CD14-positive monocyte (primary cell): ENCODE data around the gene SPINT1. TPM values are rescaled to one million over a fixed set of nuclear protein-coding genes. Genes with fewer than 3 reads are reported as not detected.

Experiments used
- DNase-seq, 3 donors: peaks; one replicate each; pipeline ENCODE4 v3.0.0-alpha.2; 2011 to 2022
- H2AFZ ChIP-seq: 2 replicates; pipeline ENCODE4 v1.6.0; 2012; ENCODE audit warnings: mild to moderate bottlenecking, low read depth, low read length, inconsistent platforms; ENCODE audit not compliant: insufficient read depth, poor library complexity, severe bottlenecking
- H3K27ac ChIP-seq, 2 donors: 1 replicate in 1 of 2; 2 replicates in 1 of 2; pipeline ENCODE4 v1.5.1; 2012 to 2013; ENCODE audit warnings: low read length in 2 of 2, control low read depth in 1 of 2, inconsistent platforms in 1 of 2, low read depth in 1 of 2, mild to moderate bottlenecking in 1 of 2
- H3K27me3 ChIP-seq, 2 donors: one replicate each; pipeline versions ENCODE4 v1.6.0 to v1.6.1; 2011 to 2013; ENCODE audit warnings: low read length in 2 of 2; ENCODE audit not compliant: control insufficient read depth in 2 of 2, insufficient read depth in 2 of 2
- H3K36me3 ChIP-seq, 2 donors: replicated peaks in 1 of 2; 1 replicate in 1 of 2; 2 replicates in 1 of 2; pipeline versions ENCODE4 v1.5.1 to v1.6.1; 2012 to 2013; ENCODE audit warnings: low read length in 2 of 2, control low read depth in 1 of 2, inconsistent platforms in 1 of 2, mild to moderate bottlenecking in 1 of 2; ENCODE audit not compliant: insufficient read depth in 2 of 2, control insufficient read depth in 1 of 2
- H3K4me1 ChIP-seq, 2 donors: 1 replicate in 1 of 2; 2 replicates in 1 of 2; pipeline versions ENCODE4 v1.5.1 to v1.6.1; 2012 to 2013; ENCODE audit warnings: low read length in 2 of 2, control low read depth in 1 of 2, inconsistent platforms in 1 of 2, mild to moderate bottlenecking in 1 of 2, moderate library complexity in 1 of 2; ENCODE audit not compliant: insufficient read depth in 2 of 2, control insufficient read depth in 1 of 2
- H3K4me2 ChIP-seq: replicated peaks from 2 replicates; pipeline ENCODE3; 2012; ENCODE audit warnings: low read length, moderate library complexity, mild to moderate bottlenecking; ENCODE audit not compliant: poor library complexity, severe bottlenecking; ENCODE audit errors: extremely low read depth
- H3K4me3 ChIP-seq, 3 experiments: fragments of 200-600 bp in 1 of 3; sonication (generic) in 1 of 3; replicated peaks in 1 of 3; 1 replicate in 2 of 3; 2 replicates in 1 of 3; pipeline ENCODE4 v1.5.1; 2011 to 2013; ENCODE audit warnings: low read length in 3 of 3, mild to moderate bottlenecking in 3 of 3, control low read depth in 2 of 3, low read depth in 2 of 3, inconsistent platforms in 1 of 3, moderate library complexity in 1 of 3
- H3K79me2 ChIP-seq: 2 replicates; pipeline ENCODE4 v1.6.0; 2012; ENCODE audit warnings: mild to moderate bottlenecking, control low read depth, inconsistent platforms, low read length, moderate library complexity; ENCODE audit not compliant: insufficient read depth
- H3K9ac ChIP-seq: 2 replicates; pipeline ENCODE4 v1.6.0; 2017; ENCODE audit warnings: low read length, mild to moderate bottlenecking; ENCODE audit not compliant: insufficient read depth, poor library complexity, severe bottlenecking
- H3K9me3 ChIP-seq, 2 donors: replicated peaks in 1 of 2; 1 replicate in 1 of 2; 2 replicates in 1 of 2; pipeline versions ENCODE4 v1.5.1 to v1.6.1; 2012 to 2013; ENCODE audit warnings: low read length in 2 of 2, control low read depth in 1 of 2; ENCODE audit not compliant: control insufficient read depth in 1 of 2, insufficient read depth in 1 of 2
- H4K20me1 ChIP-seq: 2 replicates; pipeline ENCODE4 v1.6.0; 2012; ENCODE audit warnings: mild to moderate bottlenecking, low read length, control low read depth, moderate library complexity; ENCODE audit not compliant: insufficient read depth
- H3K27ac Mint-ChIP-seq, 7 donors: one replicate each; pipeline ENCODE4 v1.8.0; 2020; ENCODE audit warnings: mild to moderate bottlenecking in 7 of 7, mixed read lengths in 7 of 7, moderate library complexity in 6 of 7, inconsistent platforms in 2 of 7
- H3K27me3 Mint-ChIP-seq, 3 donors: one replicate each; pipeline ENCODE4 v1.8.0; 2021 to 2022; ENCODE audit warnings: low read depth in 3 of 3, mild to moderate bottlenecking in 3 of 3, mixed read lengths in 3 of 3, moderate library complexity in 3 of 3, inconsistent platforms in 1 of 3
- H3K36me3 Mint-ChIP-seq, 2 donors: one replicate each; pipeline ENCODE4 v1.8.0; 2020; ENCODE audit warnings: mixed read lengths in 2 of 2, inconsistent platforms in 1 of 2, mild to moderate bottlenecking in 1 of 2
- H3K4me1 Mint-ChIP-seq: one replicate; pipeline ENCODE4 v1.8.0; 2020; ENCODE audit warnings: mild to moderate bottlenecking, mixed read lengths
- H3K4me3 Mint-ChIP-seq, 2 donors: one replicate each; pipeline ENCODE4 v1.8.0; 2020; ENCODE audit warnings: mild to moderate bottlenecking in 2 of 2, mixed read lengths in 2 of 2, moderate library complexity in 1 of 2
- H3K9me3 Mint-ChIP-seq, 7 donors: one replicate each; pipeline ENCODE4 v1.8.0; 2020 to 2022; ENCODE audit warnings: mixed read lengths in 7 of 7, mild to moderate bottlenecking in 6 of 7, moderate library complexity in 6 of 7, inconsistent platforms in 2 of 7
- CTCF ChIP-seq: fragments of 200-600 bp; IDR thresholded peaks from one replicate; pipeline ENCODE4 v1.8.0; 2022; ENCODE audit warnings: antibody characterized with exemption, mild to moderate bottlenecking
- WGBS: methylation state at CpG from one replicate; pipeline ENCODE4 v1.1.5; 2013; ENCODE audit warnings: missing lambda C conversion rate; ENCODE audit not compliant: insufficient coverage; 5-methylcytosine and 5-hydroxymethylcytosine counted together
- intact Hi-C, 2 donors: fragments of 100-400 bp; cut with micrococcal nuclease; formaldehyde crosslinking; loops; one replicate each; pipeline versions ENCODE4 v1.15.0 to v1.15.1; 2023
- polyA plus RNA-seq, 3 donors: library from polyadenylated mRNA; depleted of rRNA in 1 of 3; unstranded in 2 of 3; stranded (reverse) in 1 of 3; fragments of 300-500 nt in 2 of 3; fragments of >200 nt in 1 of 3; fragmentation: Illumina TruSeq in 2 of 3; gene quantifications; 1 replicate in 2 of 3; 2 replicates in 1 of 3; pipeline ENCODE4 v1.2.3, GENCODE V29; 2012 to 2021

The SPINT1 gene
- polyA plus RNA-seq, 3 donors: 17.1 to 46.5 (median 21.5) TPM

- peaks cover 4 to 8% (median 4%) of the 10 kb centered on the region in 3 donors for H3K27me3 Mint-ChIP-seq
- Histone ChIP-seq H3K36me3 (peaks cover 38 to 53% of the 10 kb centered on the region in 2 donors), H3K9ac (peak overlapping the region; percentile 13), H4K20me1 (peaks cover 12% of the 10 kb centered on the region), H3K27ac (peak overlapping the region; percentile 15 to 72), H3K4me1 (peaks cover 33 to 45% of the 10 kb centered on the region in 2 donors), H3K9me3 (no peaks in the 10 kb centered on the region), H2AFZ (peak overlapping the region; percentile 71), H3K4me2 (no peak overlapping the region), H3K27me3 (no peaks in the 10 kb centered on the region), H3K4me3 (no peak overlapping the region), H3K79me2 (no peaks in the 10 kb centered on the region)
- intact Hi-C loops: loop anchor here in 1 of 2 donors (2.0 kb wide), 1 partner anchor 166 kb away; no protein-coding TSS in a partner anchor
- peak overlapping the region in 3 of 7 donors; percentile 28 to 73 (median 65) for H3K27ac Mint-ChIP-seq
- peaks cover 37% of the 10 kb centered on the region for H3K4me1 Mint-ChIP-seq
- H3K9me3 Mint-ChIP-seq: peaks cover 0 to 3% (median 0%) of the 10 kb centered on the region in 7 donors
- H3K36me3 Mint-ChIP-seq: peaks cover 35 to 63% of the 10 kb centered on the region in 2 donors
- H3K4me3 Mint-ChIP-seq: no peak overlapping the region
- WGBS: 97% methylated on average over 6 of the region's 8 CpGs
- no peak for DNase-seq
- TF ChIP-seq CTCF: no peak
These were observed 12.9 kb downstream of the SPINT1 start for GRCh38 chr15:40856746-40857145.

GRCh38 chr15:40857601-40858341, 13.9 kb downstream of the SPINT1 start:
- Histone ChIP-seq H3K27me3 (no peaks in the 10 kb centered on the region), H3K27ac (peak overlapping the region in 1 of 2 donors; percentile 72), H3K4me3 (peak overlapping the region in 1 of 3 experiments; percentile 19), H4K20me1 (peaks cover 6% of the 10 kb centered on the region), H2AFZ (peak overlapping the region; percentile 71), H3K79me2 (no peaks in the 10 kb centered on the region), H3K9me3 (no peaks in the 10 kb centered on the region), H3K4me1 (peaks cover 35 to 49% of the 10 kb centered on the region in 2 donors), H3K9ac (peak overlapping the region; percentile 13), H3K36me3 (peaks cover 35 to 43% of the 10 kb centered on the region in 2 donors), H3K4me2 (no peak overlapping the region)
- TF ChIP-seq CTCF: peak; percentile 88
- peak; percentile 60 to 68 (median 62) for DNase-seq
- H3K36me3 Mint-ChIP-seq: peaks cover 28 to 54% of the 10 kb centered on the region in 2 donors
- peak overlapping the region in 5 of 7 donors; percentile 11 to 73 (median 66) for H3K27ac Mint-ChIP-seq
- H3K4me3 Mint-ChIP-seq: no peak overlapping the region
- peaks cover 0 to 3% (median 0%) of the 10 kb centered on the region in 7 donors for H3K9me3 Mint-ChIP-seq
- intact Hi-C loops: loop anchor here in 1 of 2 donors (2.0 kb wide), 2 partner anchors 37 to 165 kb away; partner anchors contain the start of gene VPS18
- H3K27me3 Mint-ChIP-seq: peaks cover 4 to 8% (median 4%) of the 10 kb centered on the region in 3 donors
- 50% methylated on average over 9 of the region's 15 CpGs for WGBS
- peaks cover 40% of the 10 kb centered on the region for H3K4me1 Mint-ChIP-seq
